Measurements from ENCODE around the gene TMUB1. TPM values are rescaled to one million over a fixed set of nuclear protein-coding genes. Genes with fewer than 3 reads are reported as not detected.

The TMUB1 gene
- total and polyA plus RNA-seq, 4 donors = 32.8 to 104 (median 46.6) TPM

- TF ChIP-seq CTCF (IDR thresholded peaks at IDR 0.05; ENCODE audit: control extremely low read depth, extremely low read depth) = no peak
- no peaks in the 10 kb centered on the region for H3K9me3 ChIP-seq (ENCODE audit: control insufficient read depth in 4 of 4, insufficient read depth in 3 of 4, low read length in 3 of 4)
- 93 to 95% methylated on average over 6 of the region's 6 CpGs for WGBS, 2 donors
- H3K27me3 ChIP-seq (ENCODE audit: control insufficient read depth in 3 of 3, insufficient read depth in 3 of 3, low read length in 2 of 3) = no peaks in the 10 kb centered on the region
- no peak overlapping the region for H3K4me3 ChIP-seq
- H3K4me1 ChIP-seq (ENCODE audit: control insufficient read depth in 5 of 5, insufficient read depth in 5 of 5, low read length in 5 of 5) = peaks cover 6 to 21% (median 16%) of the 10 kb centered on the region in 5 donors
- no peak overlapping the region for H3K27ac ChIP-seq (ENCODE audit: low read depth in 1 of 2, low read length in 1 of 2)
- peaks cover 9 to 50% (median 28%) of the 10 kb centered on the region in 4 donors for H3K36me3 ChIP-seq (ENCODE audit: control insufficient read depth in 4 of 4, insufficient read depth in 4 of 4, low read length in 4 of 4)
- ATAC-seq (ENCODE audit: insufficient read depth, low FRiP score) (no peak), DNase-seq (no peak)
- no peak overlapping the region for H3K9ac ChIP-seq (ENCODE audit: insufficient read depth in 1 of 2, low read length in 2 of 2)
Measured at GRCh38 chr7:151064993-151065392, 18.3 kb downstream of the TMUB1 start.

GRCh38 chr7:151064454-151064853 lies 18.8 kb downstream of the TMUB1 start:
- no peak for DNase-seq
- H3K36me3 ChIP-seq (ENCODE audit: control insufficient read depth in 4 of 4, insufficient read depth in 4 of 4, low read length in 4 of 4) = peaks cover 9 to 44% (median 26%) of the 10 kb centered on the region in 4 donors

GRCh38 chr7:151063212-151063561 lies 20.1 kb downstream of the TMUB1 start:
- H3K9me3 ChIP-seq (ENCODE audit: control insufficient read depth in 4 of 4, insufficient read depth in 3 of 4, low read length in 3 of 4) = no peaks in the 10 kb centered on the region
- H3K27me3 ChIP-seq (ENCODE audit: control insufficient read depth in 3 of 3, insufficient read depth in 3 of 3, low read length in 2 of 3) = no peaks in the 10 kb centered on the region
- H3K27ac ChIP-seq (ENCODE audit: low read depth in 1 of 2, low read length in 1 of 2) = no peak overlapping the region
- H3K9ac ChIP-seq (ENCODE audit: insufficient read depth in 1 of 2, low read length in 2 of 2) = no peak overlapping the region
- WGBS, 2 donors = 64 to 73% methylated on average over 8 to 11 of the region's 11 CpGs
- TF ChIP-seq CTCF (IDR thresholded peaks at IDR 0.05; ENCODE audit: control extremely low read depth, extremely low read depth) = no peak
- peaks cover 12 to 31% (median 16%) of the 10 kb centered on the region in 5 donors for H3K4me1 ChIP-seq (ENCODE audit: control insufficient read depth in 5 of 5, insufficient read depth in 5 of 5, low read length in 5 of 5)
- no peak for ATAC-seq (ENCODE audit: insufficient read depth, low FRiP score)
- no peak overlapping the region for H3K4me3 ChIP-seq
- DNase-seq = no peak
- peaks cover 9 to 40% (median 21%) of the 10 kb centered on the region in 4 donors for H3K36me3 ChIP-seq (ENCODE audit: control insufficient read depth in 4 of 4, insufficient read depth in 4 of 4, low read length in 4 of 4)

More at GRCh38 chr7:151064454-151064853, 18.8 kb downstream of the TMUB1 start:
- H3K27ac ChIP-seq (ENCODE audit: low read depth in 1 of 2, low read length in 1 of 2) = no peak overlapping the region
- TF ChIP-seq CTCF (IDR thresholded peaks at IDR 0.05; ENCODE audit: control extremely low read depth, extremely low read depth) = no peak
- no peak overlapping the region for H3K9ac ChIP-seq (ENCODE audit: insufficient read depth in 1 of 2, low read length in 2 of 2)
- ATAC-seq (ENCODE audit: insufficient read depth, low FRiP score) = no peak
- H3K9me3 ChIP-seq (ENCODE audit: control insufficient read depth in 4 of 4, insufficient read depth in 3 of 4, low read length in 3 of 4) = no peaks in the 10 kb centered on the region
- H3K4me1 ChIP-seq (ENCODE audit: control insufficient read depth in 5 of 5, insufficient read depth in 5 of 5, low read length in 5 of 5) = peaks cover 6 to 21% (median 16%) of the 10 kb centered on the region in 5 donors
- H3K4me3 ChIP-seq = no peak overlapping the region
- 95% methylated on average over 18 of the region's 18 CpGs for WGBS, 2 donors
- H3K27me3 ChIP-seq (ENCODE audit: control insufficient read depth in 3 of 3, insufficient read depth in 3 of 3, low read length in 2 of 3) = no peaks in the 10 kb centered on the region

Data from lung (tissue), 12 donors.